Central memory CD4-positive, alpha-beta T cell (primary cell): ENCODE measurements around the gene PLEKHM1.
A peak's percentile ranks its signal among the peaks of the same experiment; 100 is the strongest.

Source experiments
- DNase-seq: peaks from one replicate; pipeline ENCODE4 v3.0.0; 2022

PLEKHM1 gene

DNA sequence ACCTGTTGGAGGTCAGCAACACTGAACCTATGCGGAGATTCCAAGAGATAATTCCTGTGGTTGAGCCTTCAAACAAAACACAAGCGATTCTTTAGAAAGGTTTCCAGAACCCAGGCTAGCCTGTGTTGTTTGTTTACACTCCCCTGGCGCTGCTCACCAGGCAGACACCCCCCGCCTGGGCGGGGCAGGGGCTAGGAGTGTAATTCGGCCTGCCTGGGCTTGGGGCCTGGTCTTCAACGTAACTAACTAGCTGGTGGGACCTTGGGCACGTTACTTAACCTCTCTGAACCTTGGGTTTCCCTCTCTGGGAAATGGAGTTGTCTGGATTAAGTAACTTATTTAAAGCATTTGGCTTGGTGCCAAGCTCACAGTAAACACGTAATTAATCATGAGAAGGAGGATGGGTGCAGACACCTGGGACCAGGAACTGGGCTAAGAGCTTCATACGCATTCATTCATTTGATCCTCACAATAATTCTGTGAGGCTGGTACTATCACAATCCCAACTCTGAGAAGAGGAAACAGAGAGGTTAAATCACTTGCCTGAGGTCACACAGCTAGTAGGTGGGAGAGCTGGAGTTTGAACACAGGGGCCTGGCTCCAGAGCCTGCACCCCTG, 50.3 kb downstream of the PLEKHM1 start:
- DNase-seq = no peak

DNA sequence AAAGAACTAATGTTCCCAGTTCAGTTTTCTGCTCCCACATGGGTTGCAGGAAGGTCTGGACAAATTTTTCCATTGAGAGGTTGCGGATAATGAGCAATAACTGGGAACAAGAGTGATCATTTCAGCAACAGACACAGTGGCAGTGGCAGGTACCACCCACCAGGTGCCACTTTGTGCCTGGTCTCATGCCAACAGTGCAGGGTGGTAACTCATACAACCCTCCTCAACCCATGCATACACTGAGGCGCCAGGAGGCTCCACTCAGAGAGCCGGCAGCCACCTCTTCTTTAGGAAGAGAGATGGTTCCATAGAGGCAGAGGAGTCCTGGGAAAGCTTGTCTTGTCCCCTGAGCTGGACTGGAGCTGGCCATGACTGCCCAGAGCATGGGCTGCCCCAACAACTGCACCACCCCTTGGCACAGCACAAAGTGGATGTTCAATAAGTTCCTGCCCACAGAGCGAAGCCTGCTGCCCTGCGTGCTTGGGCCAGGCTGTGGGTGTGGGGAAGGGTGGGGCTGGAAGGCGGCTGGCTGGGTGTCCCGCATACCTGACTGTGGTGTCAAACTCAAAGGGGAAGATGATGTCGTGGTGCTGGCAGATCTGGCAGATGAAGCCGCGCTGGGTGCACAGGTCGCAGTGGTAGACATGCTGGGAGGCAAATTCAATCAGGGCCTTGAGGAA, 51.5 kb downstream of the PLEKHM1 start:
- DNase-seq = no peak

GRCh38 chr17:45437465-45438283, 52.8 kb downstream of the PLEKHM1 start:
- no peak for DNase-seq

- DNase-seq = no peak
These were observed 53.7 kb downstream of the PLEKHM1 start for GRCh38 chr17:45436625-45437464.

GRCh38 chr17:45436161-45436560, 54.4 kb downstream of the PLEKHM1 start:
- DNase-seq = no peak

- DNase-seq = no peak
These were observed 55.0 kb downstream of the PLEKHM1 start for GRCh38 chr17:45435481-45435880.

DNA sequence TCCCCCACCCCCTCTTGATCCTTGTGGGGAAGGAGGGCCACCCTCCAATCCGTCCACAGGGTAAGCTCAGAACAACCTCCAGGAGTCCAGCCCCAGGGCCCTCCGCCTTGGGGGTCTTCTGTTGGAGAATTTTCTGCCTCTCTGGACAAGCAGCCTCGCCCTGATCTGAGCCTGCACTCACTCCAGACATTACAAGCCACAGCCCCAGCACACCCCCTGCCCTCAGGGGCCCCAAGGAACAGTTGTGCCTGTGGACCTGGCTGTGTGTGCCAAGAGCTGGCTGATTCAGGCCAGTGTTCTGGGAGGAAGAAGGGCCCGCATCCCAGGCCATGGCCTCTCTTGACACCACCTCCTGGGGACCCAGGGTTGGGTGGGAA, 57.4 kb downstream of the PLEKHM1 start:
- DNase-seq = no peak

DNA sequence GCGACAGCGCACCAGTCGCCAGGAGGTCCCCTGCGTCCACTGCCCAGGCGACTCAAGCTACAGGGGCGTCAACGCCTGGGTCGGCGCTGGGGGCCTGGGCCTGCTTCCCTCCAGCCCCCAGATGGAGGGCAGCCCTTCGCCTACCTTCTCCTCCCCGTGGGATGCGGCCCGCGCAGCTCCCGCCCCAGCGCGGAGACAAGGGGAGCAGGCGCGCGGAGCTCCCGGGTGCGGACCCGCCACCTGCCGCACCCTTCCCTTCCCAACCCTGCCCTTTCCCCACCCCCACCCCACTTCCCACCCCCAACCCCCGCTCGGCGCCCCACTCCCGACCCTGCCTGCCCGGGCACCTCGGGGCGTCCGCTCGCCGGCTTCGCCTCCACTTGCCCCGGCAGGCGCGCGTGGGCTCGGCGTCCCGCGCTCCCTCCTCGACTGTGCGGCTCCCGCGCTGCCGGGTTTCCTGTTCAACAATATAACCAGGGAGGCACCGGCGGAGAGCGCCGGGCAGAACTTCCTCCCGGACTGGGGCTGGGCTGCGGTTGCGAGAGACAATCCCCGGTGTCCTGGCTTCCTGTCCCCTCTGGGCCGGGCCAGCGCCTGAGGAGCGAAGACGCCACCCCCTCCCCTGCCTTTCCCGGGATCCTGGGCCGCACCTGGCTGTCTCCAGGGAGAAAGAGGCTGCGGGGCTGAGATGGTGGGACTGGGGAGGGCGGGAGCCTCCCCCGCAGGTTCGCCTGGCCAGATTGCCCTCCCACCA, 57.9 kb downstream of the PLEKHM1 start, which contains the start of gene ARHGAP27:
Gene ARHGAP27 (minus strand): TSS at position 466 of the 754 bp plus-strand sequence. CDS start 2,591 bp downstream, outside the sequence.
- peak; percentile 29 for DNase-seq

GRCh38 chr17:45431531-45432404, 58.8 kb downstream of the PLEKHM1 start:
- DNase-seq = peak; percentile 53

GRCh38 chr17:45430738-45431530, 59.6 kb downstream of the PLEKHM1 start:
- no peak for DNase-seq

- DNase-seq = no peak
These were observed 60.3 kb downstream of the PLEKHM1 start for GRCh38 chr17:45430006-45430737.

DNA sequence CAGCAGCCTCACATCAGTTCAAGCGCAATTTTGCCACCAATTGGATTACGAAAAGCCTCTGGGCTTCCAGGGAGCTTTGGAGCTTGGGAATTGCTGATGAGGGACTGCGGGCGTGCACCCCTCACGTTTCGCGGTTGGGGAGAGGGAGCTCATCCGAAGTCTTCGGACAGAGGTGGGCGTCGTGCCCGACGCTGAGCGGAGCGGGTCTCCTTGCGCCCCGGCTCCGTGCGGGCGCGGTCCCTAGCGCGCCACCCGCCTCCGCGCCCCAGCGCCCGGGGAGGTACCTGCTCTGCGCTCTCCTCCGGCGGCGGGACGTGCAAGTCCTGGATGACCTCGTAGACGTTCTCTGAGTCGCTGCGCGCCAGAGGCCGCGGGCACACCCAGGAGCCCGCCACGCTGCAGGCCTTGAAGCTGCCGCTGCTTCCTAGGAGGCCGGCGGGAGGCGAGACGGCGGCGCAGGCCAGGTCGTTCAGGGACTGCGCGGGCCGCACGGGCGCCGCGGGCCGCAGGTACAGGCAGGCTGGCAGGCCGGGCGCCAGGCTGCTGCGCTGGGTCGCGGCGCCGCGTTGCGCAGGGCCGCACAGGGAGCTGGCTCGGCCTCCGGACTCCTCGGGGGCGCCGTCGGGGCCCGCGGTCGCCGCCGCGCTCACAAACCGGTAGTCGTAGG, 61.0 kb downstream of the PLEKHM1 start:
- no peak for DNase-seq

DNA sequence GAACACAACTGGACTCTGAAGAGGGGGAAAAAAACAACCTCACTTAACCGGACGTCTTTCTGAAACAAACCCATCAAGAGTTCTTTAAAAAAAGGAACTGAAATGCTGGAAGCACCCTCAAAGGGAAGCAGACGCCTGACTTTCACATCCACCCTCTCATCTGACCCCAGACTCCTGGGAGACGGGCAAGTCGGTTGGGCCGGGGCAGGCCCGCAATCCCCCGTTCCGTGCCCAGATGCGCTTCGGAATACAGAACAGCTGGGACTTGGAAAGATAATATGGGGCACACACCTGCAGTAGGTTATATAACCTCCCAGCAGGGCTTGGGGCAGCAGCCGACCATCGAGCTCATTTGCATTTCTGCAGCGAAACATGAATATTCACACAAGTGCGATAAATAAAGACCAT, 61.6 kb downstream of the PLEKHM1 start:
- no peak for DNase-seq

DNA sequence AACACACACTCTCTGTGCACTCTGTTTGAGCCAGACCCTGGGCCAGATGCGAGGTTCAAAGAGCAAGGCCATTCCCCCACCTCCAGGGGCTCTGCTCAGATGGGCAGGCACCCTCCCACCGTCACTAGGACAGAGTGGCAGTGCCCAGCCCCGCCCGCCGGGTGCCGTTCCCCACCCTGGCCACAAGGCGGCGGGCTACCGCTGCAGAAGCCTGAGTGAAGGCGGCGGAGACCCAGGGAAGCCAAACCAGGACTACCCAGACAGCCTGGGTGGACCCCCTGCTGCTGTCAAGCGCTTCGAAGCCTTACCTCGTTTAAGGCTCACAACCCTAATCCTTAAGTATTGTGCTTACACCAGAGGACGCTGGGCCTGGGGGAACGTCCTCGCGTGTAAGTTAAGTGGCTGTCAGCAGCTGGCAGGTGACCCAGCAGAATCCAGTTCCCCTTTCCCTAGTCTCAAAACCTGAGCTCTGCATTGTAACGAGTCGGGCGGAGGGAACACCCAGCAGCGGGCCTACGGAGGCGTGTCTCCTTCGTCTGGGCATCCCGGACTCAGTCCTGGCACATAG, 62.4 kb downstream of the PLEKHM1 start:
- DNase-seq = peak; percentile 74

DNA sequence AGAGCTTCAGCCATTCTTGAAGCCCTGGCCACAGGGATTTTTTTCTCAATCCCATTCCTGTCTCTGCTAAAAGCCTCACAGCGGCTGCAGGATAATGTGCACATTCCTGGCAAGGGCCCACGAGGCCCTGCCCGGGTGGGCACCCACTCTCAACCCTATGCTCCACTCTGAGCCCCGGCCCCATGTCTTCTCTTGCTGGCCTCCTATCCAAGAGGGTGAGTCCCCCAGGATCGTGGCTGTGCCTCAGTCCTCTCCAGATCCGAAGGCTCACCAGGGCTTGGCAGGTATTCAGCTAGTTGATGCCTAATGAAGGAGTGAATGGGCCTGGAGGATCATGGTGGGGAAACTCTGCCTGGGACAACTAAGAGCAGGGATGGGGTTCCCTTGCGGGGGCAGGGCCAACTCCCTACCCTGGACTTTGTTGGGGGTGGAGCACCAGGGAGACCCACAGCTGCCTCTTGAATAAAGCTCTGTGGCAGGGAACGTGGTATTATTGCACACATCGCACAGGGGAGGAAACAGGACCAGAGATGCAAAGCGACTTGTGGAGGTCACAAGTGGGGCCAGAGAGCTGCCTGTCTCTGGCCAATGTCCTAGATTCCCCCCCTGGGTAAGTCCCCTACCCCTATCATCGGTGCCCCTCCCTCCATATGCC, 63.2 kb downstream of the PLEKHM1 start:
- no peak for DNase-seq

- DNase-seq = no peak
These were observed 64.0 kb downstream of the PLEKHM1 start for GRCh38 chr17:45426561-45426960.

DNA sequence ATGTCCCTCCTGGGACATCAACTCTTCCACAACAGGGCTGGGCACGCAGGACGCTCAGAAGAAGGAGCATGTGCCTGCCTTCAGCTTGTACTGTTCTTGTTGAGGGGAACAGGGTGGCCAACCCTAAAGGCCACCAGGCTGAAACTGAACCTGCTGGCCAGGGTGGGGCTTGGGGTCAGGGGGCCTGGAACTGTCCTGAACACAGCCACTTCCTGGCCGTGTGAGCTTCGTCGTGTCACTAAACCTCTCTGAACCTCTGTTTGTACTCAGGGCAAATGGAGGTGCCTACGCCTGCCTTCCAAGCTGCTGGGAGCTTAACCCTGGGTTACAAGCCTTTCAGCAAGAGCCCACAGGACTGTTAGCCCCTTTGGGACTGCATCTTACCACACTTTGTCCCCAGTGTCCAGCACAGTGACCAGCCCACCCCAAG, 64.5 kb downstream of the PLEKHM1 start:
- no peak for DNase-seq
